IMR-90 (cell line): ENCODE results near the gene GPX4. TPM values are rescaled to one million over a fixed set of nuclear protein-coding genes. Genes with fewer than 3 reads are reported as not detected.

ENCODE experiments used
- ATAC-seq: fragments of 200-7000 bp; cut with Tn5 transposase; 2 replicates; pipeline ENCODE4 v1.9.1; 2020; ENCODE audit warnings: low read depth, mild to moderate bottlenecking, moderate library complexity
- BruUV-seq: library from RNA; stranded (reverse); fragments of 400-500 nt; replicated peaks from 2 replicates; lab custom pipeline; 2021; lab: Mats Ljungman, UMichigan
- CTCF ChIA-PET: fragments of 300-600 bp; formaldehyde crosslinking; extraction: SDS; loops from one replicate; lab custom pipeline; 2021; ENCODE audit warnings: antibody characterized with exemption; lab: Yijun Ruan, JAX
- POLR2A ChIA-PET: fragments of 300-600 bp; sonication (Branson Sonifier 250); formaldehyde crosslinking; loops from one replicate; lab custom pipeline; 2022; ENCODE audit warnings: antibody characterized with exemption; ENCODE audit not compliant: unreplicated experiment; lab: Charles Lee
- DNase-seq: peaks from one replicate; pipeline ENCODE4 v3.0.0; 2013
- H2AFZ ChIP-seq: replicated peaks from 2 replicates; pipeline ENCODE3; 2013; ENCODE audit warnings: low read length, mild to moderate bottlenecking; ENCODE audit not compliant: poor library complexity
- H2AK5ac ChIP-seq: 2 replicates; pipeline ENCODE4 v1.6.1; 2013; ENCODE audit warnings: low read depth, low read length, inconsistent platforms
- H2AK9ac ChIP-seq: replicated peaks from 2 replicates; pipeline ENCODE3; 2013; ENCODE audit warnings: mild to moderate bottlenecking, low read depth, low read length, moderate library complexity; ENCODE audit not compliant: poor library complexity
- H2BK120ac ChIP-seq: 2 replicates; pipeline ENCODE4 v1.6.1; 2013; ENCODE audit warnings: low read depth, low read length, inconsistent platforms
- H2BK15ac ChIP-seq: 3 replicates; pipeline ENCODE4 v1.6.1; 2013; ENCODE audit warnings: low read depth, low read length, inconsistent platforms
- H2BK20ac ChIP-seq: 2 replicates; pipeline ENCODE4 v1.6.1; 2013; ENCODE audit warnings: low read depth, mild to moderate bottlenecking, inconsistent platforms, low read length, moderate library complexity
- H2BK5ac ChIP-seq: 2 replicates; pipeline ENCODE4 v1.6.1; 2013; ENCODE audit warnings: mild to moderate bottlenecking, low read depth, low read length, inconsistent platforms; ENCODE audit not compliant: poor library complexity, severe bottlenecking
- H3K14ac ChIP-seq: replicated peaks from 2 replicates; pipeline ENCODE4 v1.6.1; 2013; ENCODE audit warnings: low read depth, low read length, inconsistent platforms
- H3K18ac ChIP-seq: 2 replicates; pipeline ENCODE4 v1.6.1; 2013; ENCODE audit warnings: low read depth, low read length, control low read depth
- H3K23ac ChIP-seq: 2 replicates; pipeline ENCODE4 v1.6.1; 2013; ENCODE audit warnings: low read depth, low read length, inconsistent platforms
- H3K27ac ChIP-seq: 2 replicates; pipeline ENCODE4 v1.5.1; 2013; ENCODE audit warnings: mild to moderate bottlenecking, control low read depth, low read length; ENCODE audit not compliant: insufficient read depth
- H3K27me3 ChIP-seq: 2 replicates; pipeline ENCODE4 v1.6.1; 2013; ENCODE audit warnings: low read length; ENCODE audit not compliant: control insufficient read depth, insufficient read depth
- H3K36me3 ChIP-seq: 2 replicates; pipeline ENCODE4 v1.6.1; 2013; ENCODE audit warnings: low read length, mixed read lengths; ENCODE audit not compliant: control insufficient read depth, insufficient read depth
- H3K4ac ChIP-seq: 2 replicates; pipeline ENCODE4 v1.6.1; 2013; ENCODE audit warnings: low read depth, low read length, inconsistent platforms
- H3K4me1 ChIP-seq: 2 replicates; pipeline ENCODE4 v1.6.1; 2013; ENCODE audit warnings: low read length, mixed read lengths; ENCODE audit not compliant: control insufficient read depth, insufficient read depth
- H3K4me2 ChIP-seq: 2 replicates; pipeline ENCODE4 v1.6.1; 2013; ENCODE audit warnings: low read depth, mild to moderate bottlenecking, control low read depth, low read length, moderate library complexity
- H3K4me3 ChIP-seq: 2 replicates; pipeline ENCODE4 v1.5.1; 2013; ENCODE audit warnings: low read depth, mild to moderate bottlenecking, control low read depth, low read length, moderate library complexity; ENCODE audit not compliant: insufficient read depth
- H3K56ac ChIP-seq: 2 replicates; pipeline ENCODE4 v1.6.1; 2013; ENCODE audit warnings: low read length, inconsistent platforms; ENCODE audit not compliant: insufficient read depth; ENCODE audit errors: extremely low read depth
- H3K79me1 ChIP-seq, 2 experiments: 2 replicates each; pipeline ENCODE4 v1.6.1; 2013; ENCODE audit warnings: low read length in 2 of 2, inconsistent platforms in 1 of 2, low read depth in 1 of 2
- H3K9ac ChIP-seq: 2 replicates; pipeline ENCODE4 v1.6.1; 2013; ENCODE audit warnings: low read depth, low read length, control low read depth
- H3K9me1 ChIP-seq: 2 replicates; pipeline ENCODE4 v1.6.1; 2013; ENCODE audit warnings: low read length, inconsistent platforms; ENCODE audit not compliant: insufficient read depth
- H3K9me3 ChIP-seq: 2 replicates; pipeline ENCODE4 v1.6.1; 2013; ENCODE audit warnings: low read length; ENCODE audit not compliant: control insufficient read depth, insufficient read depth
- H4K20me1 ChIP-seq: 2 replicates; pipeline ENCODE4 v1.6.1; 2013; ENCODE audit warnings: low read length, inconsistent platforms; ENCODE audit not compliant: insufficient read depth
- H4K5ac ChIP-seq: 2 replicates; pipeline ENCODE4 v1.6.1; 2013; ENCODE audit warnings: mild to moderate bottlenecking, low read depth, low read length, control low read depth
- H4K8ac ChIP-seq, 2 experiments: 2 replicates each; pipeline ENCODE4 v1.6.1; 2013; ENCODE audit warnings: low read depth in 2 of 2, low read length in 2 of 2, control low read depth in 1 of 2, inconsistent platforms in 1 of 2
- H4K91ac ChIP-seq: 2 replicates; pipeline ENCODE4 v1.6.1; 2013; ENCODE audit warnings: low read depth, low read length, inconsistent platforms; ENCODE audit not compliant: insufficient read depth
- CEBPB ChIP-seq: IDR thresholded peaks from 2 replicates; pipeline ENCODE4 v1.6.1; 2012; ENCODE audit warnings: low read depth, low read length, improper control_type of control experiment
- CTCF ChIP-seq: conservative IDR thresholded peaks from 2 replicates; pipeline ENCODE4 v1.5.1; 2012; ENCODE audit warnings: mild to moderate bottlenecking, low read depth, low read length, improper control_type of control experiment
- MAZ ChIP-seq: IDR thresholded peaks from 2 replicates; pipeline ENCODE4 v1.6.1; 2012; ENCODE audit warnings: low read depth, mild to moderate bottlenecking, low read length, improper control_type of control experiment, moderate library complexity, borderline replicate concordance
- MXI1 ChIP-seq: IDR thresholded peaks from 2 replicates; pipeline ENCODE4 v1.6.1; 2012; ENCODE audit warnings: low read depth, mild to moderate bottlenecking, low read length, moderate library complexity, borderline replicate concordance
- RFX5 ChIP-seq: IDR thresholded peaks from 2 replicates; pipeline ENCODE4 v1.8.0; 2012; ENCODE audit warnings: low read depth, mild to moderate bottlenecking, low read length, moderate library complexity
- SMC3 ChIP-seq: fragments of 150-350 bp; IDR thresholded peaks from 2 replicates; pipeline ENCODE4 v1.6.1; 2016; ENCODE audit warnings: low read depth, mild to moderate bottlenecking, antibody characterized with exemption, low read length, moderate library complexity
- WGBS, 2 experiments: methylation state at CpG; one replicate each; pipeline versions ENCODE4 v1.1.5 to v1.1.7; 2013; ENCODE audit warnings: missing lambda C conversion rate in 2 of 2; ENCODE audit not compliant: insufficient read length in 1 of 2; ENCODE audit errors: extremely low coverage in 2 of 2; 5-methylcytosine and 5-hydroxymethylcytosine counted together
- dilution Hi-C: fragments of 300-500 bp; cut with HindIII; formaldehyde crosslinking; loops from one replicate; pipeline ENCODE4 v1.14.3; 2018; ENCODE audit warnings: low sequenced_read_pairs; ENCODE audit not compliant: unreplicated experiment
- in situ Hi-C: fragments of 300-500 bp; cut with MboI; formaldehyde crosslinking; loops from 3 replicates; pipeline ENCODE4 v1.14.3; 2019; ENCODE audit warnings: low sequenced_read_pairs, inconsistent platforms, mixed read lengths
- intact Hi-C: fragments of 100-400 bp; cut with micrococcal nuclease; formaldehyde crosslinking; loops from 2 replicates; pipeline ENCODE4 v1.10.0; 2022
- polyA plus RNA-seq, 3 experiments: library from polyadenylated mRNA; depleted of rRNA; stranded (reverse); fragments of >200 nt; gene quantifications; 2 replicates each; pipeline ENCODE4 v1.2.3, GENCODE V29; 2012; ENCODE audit warnings: low replicate concordance in 1 of 3
- total RNA-seq: library from RNA; depleted of rRNA; stranded (reverse); fragments of >200 nt; gene quantifications from 2 replicates; pipeline ENCODE4 v1.2.3, GENCODE V29; 2012

The GPX4 gene
- total and polyA plus RNA-seq, 2 of the 4 experiments (the other 2 are of a cell fraction), result 357 to 1,083 TPM

- ATAC-seq (no peak), DNase-seq (no peak)
- Histone ChIP-seq H3K9me1 (peaks cover 13% of the 10 kb centered on the region), H3K27ac (peak overlapping the region; percentile 36; the same call in 1 of the 2 replicates), H3K9ac (no peak overlapping the region), H3K4ac (peak overlapping the region; percentile 91), H2AFZ (peak overlapping the region; percentile 64), H3K23ac (no peak overlapping the region), H2BK15ac (peak overlapping the region; percentile 91; the same call in 1 of the 3 replicates), H4K91ac (peak overlapping the region; percentile 74; the same call in 1 of the 2 replicates), H2BK5ac (peak overlapping the region; percentile 73), H4K5ac (peak overlapping the region; percentile 41; the same call in 1 of the 2 replicates), H3K4me3 (no peak overlapping the region), H2AK9ac (peak overlapping the region; percentile 89), H3K9me3 (peaks cover 3% of the 10 kb centered on the region), H3K4me1 (peaks cover 18% of the 10 kb centered on the region), H4K8ac (peak overlapping the region in 1 of 2 experiments; percentile 76; a peak in 2 of 4 replicates), H3K18ac (peak overlapping the region; percentile 24; the same call in 1 of the 2 replicates), H3K79me1 (peaks cover 3 to 27% of the 10 kb centered on the region in 2 experiments; a peak in 2 of 4 replicates), H2BK120ac (peak overlapping the region; percentile 94), H3K14ac (peak overlapping the region; percentile 9; the same call in 1 of the 2 replicates), H3K27me3 (no peaks in the 10 kb centered on the region), H4K20me1 (peaks cover 32% of the 10 kb centered on the region), H2BK20ac (peak overlapping the region; percentile 85), H3K56ac (no peak overlapping the region), H3K36me3 (peaks cover 6% of the 10 kb centered on the region; the same call in 1 of the 2 replicates), H3K4me2 (no peak overlapping the region), H2AK5ac (peak overlapping the region; percentile 98; the same call in 1 of the 2 replicates)
- no TSS peak for BruUV-seq
- intact Hi-C loops (no loop called here), in situ Hi-C loops (no loop called here), dilution Hi-C loops (no loop called here)
- TF ChIP-seq RFX5 (no peak), CTCF (no peak), MAZ (no peak), SMC3 (no peak), CEBPB (peak; percentile 62), MXI1 (no peak)
- CTCF ChIA-PET, result no interaction called here
- WGBS, 2 experiments, result no CpG with 5 or more reads among the region's 7 CpGs
- POLR2A ChIA-PET, result no interaction called here
These were observed 6.0 kb upstream of the GPX4 start for GRCh38 chr19:1097810-1098176.
